Mucosa of stomach (tissue), 1 donor: Measurements from ENCODE around the gene ARHGAP40.

Source experiments
- H3K27me3 ChIP-seq: one replicate; pipeline ENCODE4 v1.7.0; 2013; ENCODE audit warnings: mild to moderate bottlenecking, low read length; ENCODE audit not compliant: control insufficient read depth, insufficient read depth
- H3K36me3 ChIP-seq: one replicate; pipeline ENCODE4 v1.7.0; 2013; ENCODE audit warnings: low read length; ENCODE audit not compliant: control insufficient read depth, insufficient read depth
- H3K4me1 ChIP-seq: one replicate; pipeline ENCODE4 v1.7.0; 2013; ENCODE audit warnings: mild to moderate bottlenecking, low read length; ENCODE audit not compliant: control insufficient read depth, insufficient read depth
- H3K4me3 ChIP-seq: one replicate; pipeline ENCODE4 v1.7.0; 2013; ENCODE audit warnings: low read length
- H3K9ac ChIP-seq: one replicate; pipeline ENCODE4 v1.7.0; 2013; ENCODE audit warnings: mild to moderate bottlenecking, low read length, moderate library complexity
- H3K9me3 ChIP-seq: one replicate; pipeline ENCODE4 v1.7.0; 2013; ENCODE audit warnings: mild to moderate bottlenecking, low read length, moderate library complexity; ENCODE audit not compliant: control insufficient read depth
- donor health status: Pancreatic carcinoma.

Gene ARHGAP40

DNA sequence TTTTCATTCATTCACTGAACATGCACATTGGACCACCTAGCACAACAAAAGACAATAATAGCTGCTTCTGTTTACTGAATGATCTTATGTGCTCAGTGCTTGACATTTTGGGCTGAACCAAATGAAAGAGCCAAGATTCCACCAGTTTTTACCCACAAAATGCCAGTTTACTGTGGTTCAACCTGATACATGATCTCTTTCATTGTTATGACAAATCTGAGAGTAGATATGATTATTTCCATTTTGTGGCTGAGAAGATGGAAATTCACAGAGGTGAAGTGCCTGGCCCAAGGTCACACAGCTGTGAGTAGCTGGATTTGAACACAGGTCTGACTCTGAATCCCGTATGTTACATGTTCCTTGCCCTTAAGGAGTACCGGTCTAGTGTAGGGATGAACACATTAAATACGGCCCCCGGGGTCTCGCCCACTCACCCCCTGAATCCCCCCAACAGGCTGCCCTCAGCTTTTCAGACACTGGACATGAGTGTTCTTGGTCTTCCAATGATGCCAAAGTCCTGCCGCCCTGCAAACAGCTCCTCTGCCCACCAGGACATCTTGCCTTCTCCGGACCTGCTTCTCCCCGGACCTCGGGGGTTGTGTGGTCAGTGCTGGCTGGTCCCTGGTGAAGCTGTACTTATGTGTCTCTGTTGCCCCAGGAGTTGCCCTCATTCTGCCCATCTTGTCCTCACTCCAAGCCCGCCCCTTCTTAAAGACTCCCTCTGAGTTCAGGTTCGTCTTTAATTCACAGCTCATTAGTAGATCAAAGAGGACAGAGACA, 64.1 kb downstream of the ARHGAP40 start:
- Histone ChIP-seq H3K4me3 (no peak overlapping the region), H3K9me3 (no peaks in the 10 kb centered on the region), H3K4me1 (no peaks in the 10 kb centered on the region), H3K9ac (no peak overlapping the region), H3K36me3 (no peaks in the 10 kb centered on the region), H3K27me3 (peaks cover 16% of the 10 kb centered on the region)

DNA sequence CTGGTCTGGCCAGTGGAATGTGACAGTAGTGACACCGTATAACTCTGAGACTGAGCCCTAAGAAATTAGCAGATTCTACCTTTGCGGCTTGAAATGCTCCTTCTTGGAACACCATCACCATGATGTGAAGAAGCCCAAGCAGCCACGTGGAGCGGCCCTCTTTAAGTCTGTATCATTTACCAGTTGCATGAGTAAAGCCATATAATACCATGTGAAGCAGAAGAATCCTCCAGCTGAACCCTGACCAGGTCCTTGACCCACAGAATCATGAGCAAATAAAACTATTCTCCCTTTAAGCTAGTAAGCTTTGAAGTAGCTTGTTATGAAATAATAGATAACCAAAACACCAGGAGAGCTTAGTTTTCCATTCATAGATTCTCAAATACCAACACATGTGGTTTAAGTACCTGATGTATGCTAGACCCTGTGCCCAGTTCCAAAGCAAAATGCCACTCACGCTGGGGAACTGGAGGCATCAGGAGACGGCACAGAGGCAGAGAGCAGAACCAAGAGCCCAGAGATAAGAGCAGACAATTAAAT, 65.9 kb downstream of the ARHGAP40 start:
- peaks cover 28% of the 10 kb centered on the region for H3K27me3 ChIP-seq

DNA sequence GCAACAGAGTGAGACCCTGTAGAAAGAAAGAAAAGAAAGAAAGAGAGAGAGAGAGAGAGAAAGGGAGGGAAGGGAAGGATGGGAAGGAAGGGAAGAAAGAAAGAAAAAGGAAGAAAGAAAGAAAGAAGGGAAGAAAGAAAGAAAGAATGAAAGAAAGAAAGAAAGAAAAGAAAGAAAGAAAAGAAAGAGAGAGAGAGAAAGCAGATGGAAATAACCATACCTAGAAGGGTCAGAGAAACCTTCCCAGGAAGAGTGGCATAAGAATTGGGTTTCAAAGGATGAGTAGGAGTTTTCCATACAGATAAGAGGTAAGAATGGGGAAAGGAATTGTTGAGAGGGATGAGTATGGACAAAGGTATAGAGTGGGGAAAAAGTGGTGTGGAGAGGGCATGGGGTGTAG, 68.1 kb downstream of the ARHGAP40 start:
- no peaks in the 10 kb centered on the region for H3K9me3 ChIP-seq
- no peak overlapping the region for H3K4me3 ChIP-seq
- H3K4me1 ChIP-seq = peaks cover 8% of the 10 kb centered on the region
- no peaks in the 10 kb centered on the region for H3K36me3 ChIP-seq
- peaks cover 42% of the 10 kb centered on the region for H3K27me3 ChIP-seq
- no peak overlapping the region for H3K9ac ChIP-seq

More for the DNA sequence above, 65.9 kb downstream of the ARHGAP40 start:
- Histone ChIP-seq H3K4me3 (no peak overlapping the region), H3K36me3 (no peaks in the 10 kb centered on the region), H3K9me3 (no peaks in the 10 kb centered on the region), H3K9ac (no peak overlapping the region), H3K4me1 (no peaks in the 10 kb centered on the region)

DNA sequence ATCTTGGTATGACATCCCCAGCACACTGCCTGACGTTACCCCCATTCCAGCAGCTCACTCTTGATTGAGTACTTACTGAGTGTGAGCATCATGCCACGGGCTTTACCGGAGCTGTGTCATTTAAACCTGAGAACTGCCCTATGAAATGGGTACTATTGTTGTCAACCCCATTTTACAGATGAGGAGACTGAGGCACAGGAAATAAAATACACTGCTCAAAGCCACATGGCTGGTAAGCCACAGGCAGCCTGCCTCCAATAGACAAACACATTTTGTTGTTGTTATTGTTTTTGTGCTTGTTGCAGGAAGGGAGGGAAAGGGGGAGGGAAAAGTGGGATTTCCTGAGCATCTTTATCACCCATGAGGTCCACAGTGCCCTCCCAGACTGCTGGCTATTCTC, 69.2 kb downstream of the ARHGAP40 start:
- peaks cover 8% of the 10 kb centered on the region for H3K4me1 ChIP-seq
- H3K4me3 ChIP-seq = no peak overlapping the region
- no peaks in the 10 kb centered on the region for H3K36me3 ChIP-seq
- no peak overlapping the region for H3K9ac ChIP-seq
- no peaks in the 10 kb centered on the region for H3K9me3 ChIP-seq
- peaks cover 40% of the 10 kb centered on the region for H3K27me3 ChIP-seq

DNA sequence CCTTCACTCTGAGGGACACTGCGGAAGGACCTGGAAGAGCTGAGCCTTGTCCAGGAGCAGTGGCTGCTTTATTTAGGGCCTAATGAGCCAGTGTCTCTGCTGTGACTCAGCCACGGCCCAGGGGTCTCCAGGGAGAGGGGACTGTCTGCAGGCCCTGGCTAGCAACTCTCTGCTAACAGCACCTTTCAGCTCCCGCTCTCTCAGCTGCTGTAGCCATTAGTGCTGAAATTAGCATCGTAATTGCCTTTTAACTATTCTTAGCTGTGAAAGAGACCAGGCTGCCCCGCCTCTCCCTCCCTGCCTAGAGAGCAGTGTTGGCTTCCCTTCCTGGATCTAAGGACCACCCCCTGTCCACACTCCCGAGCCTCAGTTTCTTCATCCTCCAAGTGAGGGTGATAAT, 69.6 kb downstream of the ARHGAP40 start:
- Histone ChIP-seq H3K27me3 (peaks cover 40% of the 10 kb centered on the region), H3K36me3 (no peaks in the 10 kb centered on the region), H3K9me3 (no peaks in the 10 kb centered on the region), H3K4me1 (peaks cover 8% of the 10 kb centered on the region), H3K9ac (no peak overlapping the region), H3K4me3 (no peak overlapping the region)

DNA sequence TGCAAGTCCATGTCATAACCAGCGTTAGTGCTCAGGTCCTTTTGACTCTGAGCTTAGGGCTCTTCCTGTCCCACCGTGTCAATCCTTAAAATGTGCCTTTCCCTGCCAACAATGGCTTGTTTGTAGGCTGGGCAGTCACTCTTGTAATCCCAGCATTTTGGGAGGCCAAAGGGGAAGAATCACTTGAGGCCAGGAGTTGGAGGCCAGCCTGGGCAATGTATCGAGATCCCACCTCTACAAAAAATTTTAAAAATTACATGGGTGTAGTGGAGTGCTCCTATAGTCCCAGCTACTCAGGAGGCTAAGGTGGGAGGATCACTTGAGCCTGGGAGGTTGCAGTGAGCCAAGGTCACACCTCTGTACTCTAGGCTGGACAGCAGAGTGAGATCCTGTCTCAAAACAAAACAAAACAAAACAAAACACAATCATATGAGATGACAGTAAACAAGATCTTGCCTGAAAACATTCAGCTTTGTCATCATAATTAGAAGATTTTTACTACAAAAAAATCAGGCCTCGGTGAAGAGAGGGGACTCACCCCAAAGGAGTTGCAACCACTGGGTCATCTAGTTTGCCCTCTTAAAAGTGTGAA, 70.2 kb downstream of the ARHGAP40 start:
- Histone ChIP-seq H3K27me3 (peaks cover 40% of the 10 kb centered on the region), H3K9ac (no peak overlapping the region), H3K4me1 (peaks cover 8% of the 10 kb centered on the region), H3K4me3 (no peak overlapping the region), H3K36me3 (no peaks in the 10 kb centered on the region), H3K9me3 (no peaks in the 10 kb centered on the region)

DNA sequence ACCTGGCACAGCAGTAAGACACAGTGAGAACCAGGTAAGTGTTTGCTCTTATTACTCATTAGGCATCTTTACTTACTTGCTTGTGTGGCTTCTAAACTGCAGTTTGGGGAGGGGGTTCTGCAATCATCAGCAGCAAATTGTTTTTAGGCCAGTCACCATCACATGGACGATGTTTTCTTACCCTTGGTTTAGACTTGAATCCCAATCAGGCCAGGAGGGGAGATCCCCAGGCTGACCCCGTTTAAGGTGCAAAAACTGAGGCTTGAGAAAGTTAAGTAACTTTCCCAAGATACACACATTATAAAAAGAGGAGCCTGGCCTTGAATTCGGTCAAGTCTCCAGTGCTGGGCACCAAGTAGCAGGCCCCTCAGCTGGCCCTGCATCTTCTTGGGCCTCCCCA, 70.9 kb downstream of the ARHGAP40 start:
- H3K9ac ChIP-seq = no peak overlapping the region
- peaks cover 8% of the 10 kb centered on the region for H3K4me1 ChIP-seq
- H3K4me3 ChIP-seq = no peak overlapping the region
- H3K36me3 ChIP-seq = no peaks in the 10 kb centered on the region
- no peaks in the 10 kb centered on the region for H3K9me3 ChIP-seq
- H3K27me3 ChIP-seq = peaks cover 40% of the 10 kb centered on the region

DNA sequence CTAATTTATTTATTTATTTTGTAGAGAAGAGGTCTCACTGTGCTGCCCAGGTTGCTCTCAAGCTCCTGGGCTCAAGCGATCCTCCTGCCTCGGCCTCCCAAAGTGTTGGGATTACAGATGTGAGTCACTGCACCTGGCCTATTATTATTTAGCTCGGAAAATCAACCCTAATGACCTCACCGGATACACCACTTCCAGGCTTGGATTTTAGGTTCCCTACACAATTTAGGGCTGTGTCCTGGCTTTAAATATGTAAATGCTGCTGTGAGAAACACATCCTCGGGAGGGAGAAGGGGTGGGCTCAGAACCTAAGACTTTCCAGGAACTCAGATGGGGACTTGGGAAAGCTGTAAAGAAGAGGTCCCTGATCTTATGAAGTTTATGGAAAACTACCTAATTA, 71.7 kb downstream of the ARHGAP40 start:
- H3K4me3 ChIP-seq = no peak overlapping the region
- H3K9me3 ChIP-seq = no peaks in the 10 kb centered on the region
- peaks cover 36% of the 10 kb centered on the region for H3K27me3 ChIP-seq
- peaks cover 8% of the 10 kb centered on the region for H3K4me1 ChIP-seq
- H3K9ac ChIP-seq = no peak overlapping the region
- H3K36me3 ChIP-seq = no peaks in the 10 kb centered on the region

DNA sequence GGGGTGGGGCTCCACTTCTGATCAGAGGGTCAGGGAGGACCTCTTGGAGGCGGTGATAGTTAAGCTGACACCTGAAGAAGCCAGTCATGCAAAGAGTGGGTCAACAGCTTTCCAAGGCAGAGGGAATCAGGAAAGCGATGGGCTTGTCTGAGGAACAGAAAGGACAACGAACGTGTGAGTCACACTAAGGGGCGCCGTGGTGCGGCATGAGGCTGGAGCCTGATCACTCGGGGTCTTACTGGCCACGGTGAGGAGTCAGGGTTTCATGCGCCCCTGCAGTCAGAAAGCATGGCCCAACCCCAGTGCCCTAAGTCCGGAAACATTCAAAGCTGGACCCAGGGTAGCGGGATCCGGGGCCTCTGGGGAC, 72.1 kb downstream of the ARHGAP40 start:
- H3K27me3 ChIP-seq = peaks cover 36% of the 10 kb centered on the region
- no peak overlapping the region for H3K9ac ChIP-seq
- peak overlapping the region; percentile 36 for H3K4me3 ChIP-seq
- no peaks in the 10 kb centered on the region for H3K9me3 ChIP-seq
- H3K4me1 ChIP-seq = peaks cover 8% of the 10 kb centered on the region
- H3K36me3 ChIP-seq = no peaks in the 10 kb centered on the region

DNA sequence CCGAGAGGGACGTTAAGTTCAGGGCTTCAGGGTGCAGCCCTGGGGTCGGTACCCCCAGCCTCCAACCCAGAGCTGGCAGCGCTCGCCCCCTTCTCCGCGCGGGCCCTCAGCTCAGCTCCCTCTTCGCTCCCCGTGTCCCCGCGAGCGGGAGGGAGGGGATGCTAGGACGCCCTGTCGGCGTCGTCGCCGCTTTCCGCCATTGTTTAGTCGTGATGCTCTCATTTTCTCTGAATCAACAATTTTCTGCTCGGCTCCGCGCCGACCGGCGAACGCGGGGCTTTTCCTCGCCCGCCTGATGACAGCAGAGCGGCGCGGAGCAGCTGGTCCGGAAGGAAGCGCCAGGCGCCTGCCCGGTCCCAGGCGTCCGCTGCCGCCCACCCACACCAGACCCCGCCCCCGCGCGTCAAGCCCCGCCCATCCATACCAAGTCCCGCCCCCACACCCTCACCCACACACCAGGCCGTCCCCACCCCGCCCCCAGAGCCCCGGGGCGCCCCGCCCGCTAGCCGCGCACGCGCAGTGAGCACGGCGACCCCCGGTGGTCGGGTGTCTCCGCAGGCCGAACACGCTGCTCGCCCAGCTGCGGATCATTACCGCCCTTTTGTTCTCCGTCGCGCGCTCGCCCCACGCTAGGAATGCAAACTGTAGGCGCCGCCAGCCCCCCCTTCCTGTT, 72.6 kb downstream of the ARHGAP40 start:
- Histone ChIP-seq H3K9ac (no peak overlapping the region), H3K27me3 (peaks cover 36% of the 10 kb centered on the region), H3K4me3 (peak overlapping the region; percentile 36), H3K4me1 (peaks cover 8% of the 10 kb centered on the region), H3K36me3 (no peaks in the 10 kb centered on the region), H3K9me3 (no peaks in the 10 kb centered on the region)

DNA sequence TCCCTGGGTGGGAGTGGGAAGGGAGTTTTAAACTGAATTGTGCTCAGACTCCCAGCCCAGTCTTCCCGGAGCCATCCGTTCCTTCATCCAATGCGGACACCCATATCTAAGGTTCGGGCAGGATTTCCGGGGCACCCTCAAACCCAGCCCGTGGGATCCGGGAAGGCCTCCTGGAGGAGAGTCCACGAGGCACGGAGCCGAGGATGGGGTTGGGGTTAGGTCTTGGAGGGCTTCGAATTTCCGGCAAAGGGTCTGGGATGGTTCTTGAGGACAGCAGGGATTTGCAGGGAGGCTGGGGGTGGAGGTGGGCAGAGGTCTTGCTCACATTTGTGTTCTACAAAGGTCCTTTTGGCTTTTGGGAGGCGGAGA, 73.1 kb downstream of the ARHGAP40 start:
- Histone ChIP-seq H3K27me3 (peaks cover 34% of the 10 kb centered on the region), H3K4me1 (peaks cover 8% of the 10 kb centered on the region), H3K4me3 (no peak overlapping the region), H3K9ac (no peak overlapping the region), H3K36me3 (no peaks in the 10 kb centered on the region), H3K9me3 (no peaks in the 10 kb centered on the region)

DNA sequence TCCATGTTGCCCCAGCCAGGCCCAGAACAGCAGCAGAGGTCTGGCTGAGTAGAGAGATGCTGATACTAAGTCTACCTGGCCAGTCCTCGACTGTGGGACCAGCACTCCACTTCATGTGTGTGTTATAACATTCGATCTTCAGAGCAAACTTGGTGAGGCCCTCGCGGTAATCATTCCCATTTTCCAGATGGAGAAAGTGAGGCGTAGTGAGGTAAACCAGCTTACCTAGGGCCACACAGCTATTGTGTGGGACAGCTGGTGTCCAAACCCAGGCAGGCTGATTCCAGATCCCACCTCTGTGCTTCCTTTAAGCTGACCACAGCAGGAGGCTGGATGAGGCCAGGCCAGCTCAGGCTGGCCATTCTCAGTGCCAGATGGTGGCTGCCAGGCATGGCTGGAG, 75.0 kb downstream of the ARHGAP40 start:
- Histone ChIP-seq H3K36me3 (no peaks in the 10 kb centered on the region), H3K4me3 (no peak overlapping the region), H3K4me1 (peaks cover 8% of the 10 kb centered on the region), H3K9me3 (no peaks in the 10 kb centered on the region), H3K27me3 (peaks cover 30% of the 10 kb centered on the region), H3K9ac (no peak overlapping the region)
